Middle frontal gyrus (tissue), 1 donor: ENCODE data around the gene POTEB3.
"Not testable (repeated sequence)": the region's sequence is repeated elsewhere in the genome, so short reads cannot be mapped to it uniquely, and the experiment has no call there.

ENCODE experiments used
- DNase-seq: peaks from one replicate; pipeline ENCODE4 v3.0.0-alpha.2; 2015; ENCODE audit warnings: low spot score; ENCODE audit errors: extremely low spot score

The POTEB3 gene

GRCh38 chr15:21440399-21440798, at the start of gene POTEB3:
Gene POTEB3 (minus strand): TSS chr15:21440499. CDS start chr15:21440011, 488 bp downstream.
- not testable (repeated sequence) for DNase-seq

- DNase-seq = not testable (repeated sequence)
These were observed 13.4 kb upstream of the POTEB3 start for GRCh38 chr15:21453683-21454082.

GRCh38 chr15:21451920-21452563, 11.7 kb upstream of the POTEB3 start:
- not testable (repeated sequence) for DNase-seq

- not testable (repeated sequence) for DNase-seq
These were observed 11.2 kb upstream of the POTEB3 start for GRCh38 chr15:21451487-21451886.

GRCh38 chr15:21407366-21407765, 32.9 kb downstream of the POTEB3 start:
- not testable (repeated sequence) for DNase-seq

- DNase-seq = not testable (repeated sequence)
These were observed 38.8 kb downstream of the POTEB3 start for GRCh38 chr15:21401531-21401930.

- DNase-seq = not testable (repeated sequence)
These were observed 41.2 kb downstream of the POTEB3 start for GRCh38 chr15:21399111-21399510.

GRCh38 chr15:21398511-21398910, 41.8 kb downstream of the POTEB3 start:
- not testable (repeated sequence) for DNase-seq

- DNase-seq = not testable (repeated sequence)
These were observed 42.6 kb downstream of the POTEB3 start for GRCh38 chr15:21397656-21398055.

- DNase-seq = not testable (repeated sequence)
These were observed 43.1 kb downstream of the POTEB3 start for GRCh38 chr15:21397186-21397585.

- DNase-seq = not testable (repeated sequence)
These were observed 54.3 kb downstream of the POTEB3 start for GRCh38 chr15:21385961-21386360.

- not testable (repeated sequence) for DNase-seq
These were observed 56.3 kb downstream of the POTEB3 start for GRCh38 chr15:21383866-21384485.

GRCh38 chr15:21373682-21374081, 66.6 kb downstream of the POTEB3 start:
- not testable (repeated sequence) for DNase-seq

- not testable (repeated sequence) for DNase-seq
These were observed 71.1 kb downstream of the POTEB3 start for GRCh38 chr15:21369177-21369576.

- DNase-seq = not testable (repeated sequence)
These were observed 71.7 kb downstream of the POTEB3 start for GRCh38 chr15:21368625-21369024.
